DOHH2 (cell line): ENCODE data around the gene MAP3K15.

Source experiments
- CTCF ChIP-seq: fragments of 200-600 bp; sonication (generic); IDR thresholded peaks from one replicate; pipeline ENCODE4 v1.5.1; 2014; ENCODE audit warnings: antibody characterized with exemption, mild to moderate bottlenecking, low read depth, low read length; ENCODE audit not compliant: poor library complexity, severe bottlenecking
- EZH2phosphoT487 ChIP-seq: fragments of 200-600 bp; sonication (generic); IDR thresholded peaks from 2 replicates; pipeline ENCODE4 v1.6.1; 2017; ENCODE audit warnings: borderline replicate concordance, mild to moderate bottlenecking, antibody characterized with exemption, low read length, moderate library complexity, mixed read lengths

GRCh38 chrX:19548279-19548678 lies 33.0 kb upstream of the MAP3K15 start:
- TF ChIP-seq CTCF, result no peak
- no peak for TF ChIP-seq EZH2phosphoT487
